ENCODE measurements around the gene LRP6. TPM values are rescaled to one million over a fixed set of nuclear protein-coding genes. Genes with fewer than 3 reads are reported as not detected.

Gene LRP6
- total and polyA plus RNA-seq, 10 of the 15 experiments (the other 5 are each of a cell fraction or from before 2014, with no cell fraction given): 1.5 to 14.9 (median 6.1) TPM

- ChIA-PET RAD21 (ENCODE audit: unreplicated experiment) (interaction anchor here (1.2 kb wide), 1 partner anchor 245 kb away, joined by 3 read pairs; no protein-coding TSS in a partner anchor), SMC1A (ENCODE audit: uncharacterized antibody, unreplicated experiment) (interaction anchor here (1.1 to 7.8 kb wide), 2 partner anchors 240 to 245 kb away, joined by 3 to 112 read pairs; no protein-coding TSS in a partner anchor), POLR2A (interaction anchor here (0.6 kb wide), 1 partner anchor 169 kb away, joined by 3 read pairs; no protein-coding TSS in a partner anchor), CTCF (interaction anchor here (9.9 kb wide), 1 partner anchor 241 kb away, joined by 214 read pairs; no protein-coding TSS in a partner anchor)
- no peak overlapping the region for H3K4me3 ChIP-seq
- FAIRE-seq: no peak
- WGBS (ENCODE audit: insufficient coverage, insufficient replicate concordance, low lambda C conversion rate, missing lambda C conversion rate): 62% methylated on average over 10 of the region's 10 CpGs
- H4K20me1 ChIP-seq (ENCODE audit: control insufficient read depth, insufficient read depth): no peaks in the 10 kb centered on the region
- no peaks in the 10 kb centered on the region for H3K79me2 ChIP-seq (ENCODE audit: control insufficient read depth, insufficient read depth, low read length)
- no peaks in the 10 kb centered on the region for H3K9me3 ChIP-seq (replicated peaks; ENCODE audit: control insufficient read depth, insufficient read depth, low read length)
- ATAC-seq: no peak
- H3K27ac ChIP-seq (ENCODE audit: control insufficient read depth, insufficient read depth): no peak overlapping the region
- no peak for TF ChIP-seq SMARCA5 (IDR thresholded peaks at IDR 0.05)
- TF ChIP-seq BHLHE40 (IDR thresholded peaks at IDR 0.05; ENCODE audit: borderline replicate concordance in 1 of 2, low read depth in 2 of 2, low read length in 1 of 2): no peak
- no peak for TF ChIP-seq MTA3 (IDR thresholded peaks at IDR 0.05; ENCODE audit: borderline replicate concordance, low read length)
- no peak for TF ChIP-seq YBX1 (IDR thresholded peaks at IDR 0.05)
- TF ChIP-seq RFX5 (IDR thresholded peaks at IDR 0.05; ENCODE audit: low read depth, low read length): no peak
- no peak for TF ChIP-seq EZH2 (IDR thresholded peaks at IDR 0.05; ENCODE audit: borderline replicate concordance, control insufficient read depth, low read depth, low read length)
- no peak for TF ChIP-seq ZNF274 (IDR thresholded peaks at IDR 0.05; ENCODE audit: insufficient read depth, insufficient read length)
- TF ChIP-seq SRF (IDR thresholded peaks at IDR 0.05; ENCODE audit: low read depth in 2 of 2, low read length in 2 of 2): no peak
- TF ChIP-seq ZNF687 (IDR thresholded peaks at IDR 0.05): no peak
- TF ChIP-seq RELA (IDR thresholded peaks at IDR 0.05; ENCODE audit: borderline replicate concordance, partially characterized antibody): no peak
- no peak for TF ChIP-seq STAT1 (conservative IDR thresholded peaks at IDR 0.05)
- TF ChIP-seq MXI1 (IDR thresholded peaks at IDR 0.05; ENCODE audit: low read depth, low read length): no peak
- TF ChIP-seq POLR2AphosphoS2 (IDR thresholded peaks at IDR 0.05; ENCODE audit: low read depth, low read length): no peak
- TF ChIP-seq BMI1 (IDR thresholded peaks at IDR 0.05; ENCODE audit: borderline replicate concordance): no peak
- DNase-seq (ENCODE audit: low read depth, low spot score): no peak
- intact Hi-C loops (cut with micrococcal nuclease; ENCODE audit: unreplicated experiment) (no loop called here), in situ Hi-C loops (cut with MboI) (loop anchor here (10.0 kb wide), 1 partner anchor 617 kb away; no protein-coding TSS in a partner anchor)
- BruUV-seq (replicated peaks): no TSS peak
- no peaks in the 10 kb centered on the region for H3K36me3 ChIP-seq (ENCODE audit: control insufficient read depth in 2 of 2, insufficient read depth in 2 of 2, low read length in 1 of 2)
- 0 out of 4 replicates have a peak, but pooled peaks cover 0 to 2% of the 10 kb centered on the region in 2 experiments for H3K27me3 ChIP-seq (replicated peaks in 1 of 2; ENCODE audit: control insufficient read depth in 2 of 2, insufficient read depth in 2 of 2, low read length in 1 of 2)
- H3K4me2 ChIP-seq (ENCODE audit: control insufficient read depth, insufficient read depth): no peak overlapping the region
- no peak overlapping the region for H2AFZ ChIP-seq (ENCODE audit: control insufficient read depth, low read depth, low read length)
- H3K4me1 ChIP-seq (ENCODE audit: control insufficient read depth, insufficient read depth, low read length): no peaks in the 10 kb centered on the region
- H3K9ac ChIP-seq (ENCODE audit: control insufficient read depth, insufficient read depth, low read length): no peak overlapping the region
These were observed 178.7 kb downstream of the LRP6 start for GRCh38 chr12:12088147-12088546.

Data from GM12878 (cell line).